GM19025 (cell line): ENCODE data around the gene FAM110A.
"Not testable (repeated sequence)": the region's sequence is repeated elsewhere in the genome, so short reads cannot be mapped to it uniquely, and the experiment has no call there.

Source experiments
- ATAC-seq: cut with Tn5 transposase; IDR thresholded peaks from one replicate; pipeline ENCODE4 v1.9.1; 2021; ENCODE audit warnings: mild to moderate bottlenecking, low read depth, moderate library complexity; ENCODE audit not compliant: unreplicated experiment

Gene FAM110A

DNA sequence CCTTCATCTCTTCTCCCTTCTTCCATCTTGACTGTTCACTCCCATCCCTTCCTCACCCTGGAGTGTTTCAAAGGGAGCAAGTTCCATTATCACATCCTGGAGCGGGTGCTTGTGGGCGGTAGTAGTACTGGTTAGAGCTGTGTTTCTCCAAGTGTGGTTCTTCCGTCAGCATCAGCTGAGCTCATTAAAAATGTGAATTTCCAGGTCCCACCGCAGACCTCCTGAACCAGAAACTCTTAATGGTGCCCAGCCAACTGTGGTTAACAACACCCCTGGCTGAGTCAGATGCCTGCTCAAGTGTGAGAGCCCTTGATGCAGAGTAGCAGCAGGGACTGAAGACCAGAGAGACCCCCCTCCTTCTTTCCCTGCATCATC is 58.2 kb downstream of the FAM110A start:
- no peak for ATAC-seq

DNA sequence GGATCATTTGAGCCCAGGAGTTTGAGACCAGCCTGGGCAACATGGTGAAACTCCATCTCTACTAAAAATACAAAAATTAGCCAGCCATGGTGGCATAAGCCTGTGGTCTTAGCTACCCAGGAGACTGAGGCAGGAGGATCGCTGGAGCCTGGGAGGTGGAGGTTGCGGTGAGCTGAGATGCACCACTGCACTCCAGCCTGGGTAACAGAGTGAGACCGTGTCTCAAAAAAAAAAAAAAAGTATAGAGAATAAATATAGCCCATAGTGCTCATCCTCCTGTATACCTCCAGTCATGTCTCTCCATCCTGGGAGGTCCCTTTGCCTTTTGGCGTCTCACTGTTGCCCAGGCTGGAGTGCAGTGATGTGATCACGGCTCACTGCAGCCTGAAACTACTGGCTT is 58.9 kb downstream of the FAM110A start:
- ATAC-seq: not testable (repeated sequence)
